HG03039 (cell line): ENCODE results near the gene PRKCA.

ENCODE experiments used
- ATAC-seq: cut with Tn5 transposase; IDR thresholded peaks from one replicate; pipeline ENCODE4 v1.9.1; 2021; ENCODE audit warnings: mild to moderate bottlenecking, moderate library complexity; ENCODE audit not compliant: unreplicated experiment

The PRKCA gene

GRCh38 chr17:66506641-66507040 lies 204.2 kb downstream of the PRKCA start:
- ATAC-seq, result no peak

GRCh38 chr17:66507103-66507923 lies 204.9 kb downstream of the PRKCA start:
- ATAC-seq, result no peak

DNA sequence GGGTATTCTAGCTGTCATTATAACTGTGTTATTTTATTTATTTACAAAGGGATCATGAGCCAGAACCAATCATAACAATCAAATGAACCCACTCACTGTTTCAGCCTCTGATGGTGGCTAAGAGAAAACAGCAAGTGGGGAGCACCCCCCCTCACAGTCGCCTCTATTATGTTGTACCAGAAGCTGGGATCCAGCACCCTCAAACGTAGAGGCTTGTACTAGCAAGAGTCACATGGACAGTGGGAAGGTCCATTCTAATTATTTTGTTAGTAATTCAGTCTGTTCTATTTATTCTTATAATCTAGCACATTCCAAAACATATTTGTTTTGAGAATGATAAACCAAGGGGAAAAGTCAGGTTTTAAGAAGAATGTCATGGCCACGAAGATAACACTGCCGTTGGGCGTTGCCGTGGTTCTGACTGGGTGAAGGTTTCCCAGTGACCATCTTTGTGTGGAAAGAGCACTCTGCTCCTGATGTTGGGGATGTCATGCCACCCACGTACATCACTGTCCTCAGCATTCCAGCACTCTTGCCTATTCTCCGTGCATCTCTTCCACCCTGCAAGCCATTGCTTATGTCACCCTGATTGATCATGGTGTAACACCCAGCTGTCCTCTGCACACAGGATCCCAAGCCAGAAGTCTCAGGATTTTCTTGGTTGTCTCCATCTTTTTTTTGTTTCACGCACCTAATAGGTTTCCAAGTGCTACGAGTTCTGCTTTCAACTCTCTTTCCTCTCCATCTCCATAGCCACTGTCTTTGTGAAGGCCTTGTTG lies 205.8 kb downstream of the PRKCA start:
- no peak for ATAC-seq

- no peak for ATAC-seq
Measured at GRCh38 chr17:66508896-66509844, 206.8 kb downstream of the PRKCA start.

DNA sequence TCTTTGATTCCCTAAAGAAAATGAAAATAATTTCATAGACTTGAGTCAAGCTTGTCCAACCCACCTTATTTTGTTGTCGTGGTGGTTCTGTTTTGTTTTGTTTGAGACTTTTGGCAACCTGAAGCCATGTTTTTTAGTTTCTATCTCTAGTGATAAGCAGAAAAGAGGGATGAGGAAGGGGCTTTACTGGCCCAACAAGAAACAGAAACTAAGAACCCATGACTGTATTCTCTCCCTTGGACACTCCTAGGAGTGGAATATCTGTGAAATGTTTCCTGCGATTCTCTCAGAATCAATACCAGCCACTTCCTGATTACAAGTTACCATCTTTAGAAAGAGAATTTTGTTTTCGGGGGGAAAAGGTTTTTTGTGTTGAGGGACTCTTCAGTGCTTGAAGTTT lies 207.5 kb downstream of the PRKCA start:
- no peak for ATAC-seq

GRCh38 chr17:66511135-66511534 lies 208.7 kb downstream of the PRKCA start:
- ATAC-seq, result no peak

DNA sequence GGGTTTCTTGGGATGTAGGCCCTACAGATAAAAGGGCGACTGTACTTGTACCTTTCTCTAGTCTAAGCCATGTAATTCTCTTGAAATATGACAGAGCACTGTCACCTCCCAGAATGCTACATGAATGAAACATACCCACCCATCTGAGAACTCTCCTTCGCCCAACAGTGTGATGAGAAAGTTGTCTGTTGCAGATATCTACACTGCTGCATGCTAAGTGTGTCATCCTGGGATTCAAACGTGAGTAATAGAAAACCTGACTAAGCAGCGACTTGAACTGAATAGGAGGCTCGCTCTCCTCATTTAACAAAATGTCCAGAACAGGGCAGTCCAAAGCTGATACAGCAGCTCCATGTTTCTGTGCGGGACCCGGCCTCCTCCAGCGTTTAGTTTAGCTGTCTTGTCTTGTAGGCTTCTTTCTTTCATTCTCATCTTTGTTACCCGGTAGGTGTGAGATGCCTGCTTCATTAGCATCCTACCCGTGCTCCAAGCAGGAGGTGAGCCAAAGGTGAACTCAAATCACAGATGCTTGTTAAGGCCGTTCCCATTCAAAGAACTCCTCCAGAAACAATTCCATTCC lies 211.9 kb downstream of the PRKCA start:
- ATAC-seq, result no peak

GRCh38 chr17:66515974-66516373 lies 213.6 kb downstream of the PRKCA start:
- ATAC-seq, result no peak

GRCh38 chr17:66517336-66518009 lies 215.1 kb downstream of the PRKCA start:
- no peak for ATAC-seq

DNA sequence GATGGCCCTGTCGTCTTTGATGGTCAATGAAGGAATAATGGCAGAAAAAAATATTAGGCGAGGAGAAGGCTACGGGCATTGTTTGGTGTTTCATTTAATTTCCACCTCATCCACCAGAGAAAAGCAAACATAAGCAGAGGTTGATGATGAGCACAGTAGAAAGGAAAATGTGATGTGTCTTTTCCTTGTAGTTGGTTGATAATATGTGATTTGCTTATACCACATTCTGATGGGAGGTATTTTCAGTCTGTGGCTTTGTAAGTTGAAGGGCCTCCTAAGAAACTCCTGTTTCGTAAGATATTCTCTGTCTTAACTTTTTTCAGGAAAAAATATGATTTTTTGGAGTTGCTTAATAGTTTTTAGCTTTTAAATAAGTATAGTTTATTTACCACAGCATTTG lies 215.7 kb downstream of the PRKCA start:
- no peak for ATAC-seq

- no peak for ATAC-seq
Measured at GRCh38 chr17:66518677-66519076, 216.3 kb downstream of the PRKCA start.

DNA sequence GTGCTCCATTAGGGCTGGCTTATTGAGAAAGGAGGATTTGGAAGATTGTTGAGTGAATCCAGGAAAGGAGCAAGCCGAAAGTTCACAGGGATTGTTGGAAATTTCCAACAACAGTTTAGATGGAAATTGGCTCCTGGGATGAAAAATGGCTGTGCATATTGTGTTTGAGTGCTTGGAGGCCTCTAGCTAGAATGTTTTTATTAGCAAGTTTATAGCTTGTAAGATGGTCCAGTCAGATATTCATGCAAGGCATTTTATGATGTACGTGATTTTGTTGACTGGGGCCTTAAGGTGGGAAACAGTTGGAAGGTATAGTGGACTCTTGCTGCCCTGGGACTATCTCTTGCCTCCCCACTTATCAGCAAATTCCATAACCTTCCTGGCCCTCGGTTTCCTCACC lies 216.7 kb downstream of the PRKCA start:
- no peak for ATAC-seq

DNA sequence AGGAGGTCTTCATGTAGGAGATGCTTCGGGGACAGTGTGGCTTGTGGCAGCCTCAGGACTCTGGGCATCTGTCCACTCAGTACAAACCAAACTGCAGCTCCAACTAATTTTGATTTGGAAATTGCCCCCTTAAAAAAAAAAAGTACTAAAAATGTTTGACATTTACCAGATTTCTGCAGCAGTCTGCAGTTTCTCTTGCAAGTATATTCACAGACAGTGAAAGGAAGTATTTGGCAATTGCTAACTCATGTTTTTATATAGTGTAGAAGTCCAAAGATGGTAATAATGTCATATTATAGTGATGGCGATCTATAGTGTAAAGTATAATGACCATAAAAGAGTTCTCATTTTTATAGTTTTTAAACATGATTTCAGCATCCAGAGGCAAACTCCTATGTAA lies 218.6 kb downstream of the PRKCA start:
- ATAC-seq, result no peak

DNA sequence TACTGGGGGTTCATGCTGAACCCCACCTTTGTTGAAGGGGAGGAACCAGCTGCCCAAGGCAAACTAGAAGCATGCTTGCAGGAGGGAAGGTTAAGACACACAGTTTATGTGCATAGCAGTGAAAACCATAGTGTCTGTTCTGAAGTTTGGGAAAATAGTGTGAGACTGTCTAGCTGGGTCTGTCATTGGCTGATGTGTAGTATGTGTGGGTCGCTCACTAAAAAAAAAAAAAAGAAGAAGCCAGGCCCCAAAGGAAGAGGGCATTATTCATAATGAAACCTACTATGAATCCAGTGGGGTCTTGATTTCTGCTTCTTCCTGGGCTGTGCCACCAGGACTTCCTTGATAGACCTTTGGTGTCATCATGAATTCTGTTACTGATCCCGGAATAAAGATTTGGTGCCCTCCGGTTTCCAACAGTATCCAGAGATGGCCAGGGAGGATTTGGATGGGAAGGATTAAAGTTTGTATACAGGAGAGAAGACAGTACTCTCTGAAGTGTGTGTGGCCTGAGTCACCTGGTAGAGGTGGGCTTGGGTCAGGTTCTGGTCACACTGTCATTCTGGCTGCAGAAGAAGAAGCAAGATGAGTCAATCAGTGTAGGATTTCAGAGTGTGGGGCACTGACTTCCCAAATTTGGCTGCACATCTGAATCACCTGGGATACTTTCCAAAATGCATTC lies 220.3 kb downstream of the PRKCA start:
- no peak for ATAC-seq

GRCh38 chr17:66523378-66524200 lies 221.2 kb downstream of the PRKCA start:
- no peak for ATAC-seq

- ATAC-seq, result no peak
Measured at GRCh38 chr17:66524877-66525276, 222.5 kb downstream of the PRKCA start.

DNA sequence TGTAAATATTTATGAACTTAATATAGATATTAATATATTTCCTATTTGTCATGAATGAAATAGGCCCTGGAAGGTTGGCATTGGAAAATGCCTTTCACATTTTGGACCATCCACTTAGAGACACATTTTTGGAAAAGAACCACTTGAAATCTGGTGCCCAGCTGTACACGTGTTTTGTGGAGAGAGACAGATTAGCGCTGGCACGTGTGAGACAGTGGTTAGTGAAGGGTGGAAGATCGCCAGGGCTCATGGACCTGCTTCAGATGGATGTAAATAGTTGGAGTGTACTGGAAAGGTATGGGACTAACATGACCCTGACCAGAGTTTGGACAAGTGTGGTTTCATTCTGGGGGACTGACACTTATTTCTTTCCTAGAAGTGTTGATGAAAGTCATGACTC lies 222.9 kb downstream of the PRKCA start:
- no peak for ATAC-seq

DNA sequence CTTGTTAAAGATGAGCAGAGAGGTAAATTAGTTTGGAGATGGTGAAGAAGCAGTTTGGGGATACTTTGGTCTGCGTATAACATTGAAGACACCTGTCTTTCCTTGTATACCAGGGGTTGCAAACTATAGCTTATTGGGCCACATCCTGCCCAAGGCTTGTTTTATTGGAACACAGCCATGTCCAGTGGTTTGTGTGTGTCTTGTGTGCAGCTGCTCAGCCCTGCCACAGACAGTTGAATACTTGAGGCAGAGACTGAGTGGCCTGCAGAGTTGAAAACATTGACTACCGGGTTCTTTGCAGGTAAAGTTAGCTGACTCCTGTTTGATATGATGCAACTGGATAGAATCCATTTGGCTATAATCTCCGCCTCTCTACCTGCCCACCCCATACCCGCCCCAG lies 224.4 kb downstream of the PRKCA start:
- ATAC-seq, result no peak

GRCh38 chr17:66527335-66527734 lies 224.9 kb downstream of the PRKCA start:
- no peak for ATAC-seq
